NCI-H2196 treated with DMSO at 0.1 percent for 48 hours (cell line): ENCODE results near the gene ARHGAP15.
"Not testable (repeated sequence)": the region's sequence is repeated elsewhere in the genome, so short reads cannot be mapped to it uniquely, and the experiment has no call there.

ENCODE experiments used
- DNase-seq: peaks from one replicate; lab custom pipeline; 2025; ENCODE audit not compliant: unreplicated experiment; lab: John Stamatoyannopoulos, UW

ARHGAP15 gene

DNA sequence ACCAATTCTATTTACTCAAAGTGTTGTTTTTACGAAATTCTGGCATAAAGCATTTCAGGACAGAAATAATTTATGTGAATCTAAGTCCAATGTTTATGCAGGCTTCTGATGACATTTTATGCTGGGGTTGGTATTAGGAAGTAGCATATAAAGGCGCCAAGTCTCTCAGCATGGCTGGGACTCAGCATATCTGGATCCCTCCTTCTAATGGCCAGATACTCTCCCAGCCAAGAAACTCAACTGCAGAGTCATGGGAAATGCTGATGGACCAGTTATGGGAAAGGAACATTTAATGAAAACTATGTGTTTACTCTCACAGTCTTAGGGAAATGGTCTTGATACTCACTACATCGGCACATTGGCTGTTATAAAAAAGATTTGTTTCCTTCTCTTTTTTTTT, 392.2 kb downstream of the ARHGAP15 start:
- no peak for DNase-seq

DNA sequence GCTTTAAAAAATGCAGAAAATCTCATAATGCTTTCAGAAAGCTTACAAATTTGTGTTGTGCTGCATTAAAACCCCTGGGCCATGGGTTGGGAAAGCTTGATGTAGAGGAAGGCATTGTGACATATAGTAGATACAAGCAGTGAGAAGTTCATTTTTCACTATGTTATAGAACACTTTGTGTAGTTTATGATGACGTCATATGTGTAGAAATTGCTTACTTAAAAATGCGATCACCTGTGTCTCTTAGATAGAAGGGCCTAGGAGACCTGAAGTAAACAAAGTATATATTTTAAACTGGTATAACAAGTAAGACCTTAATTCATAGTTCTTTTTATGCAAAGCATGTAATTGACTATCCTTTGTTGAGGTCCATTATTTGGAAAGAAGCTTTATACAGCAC, 393.5 kb downstream of the ARHGAP15 start:
- DNase-seq = no peak

DNA sequence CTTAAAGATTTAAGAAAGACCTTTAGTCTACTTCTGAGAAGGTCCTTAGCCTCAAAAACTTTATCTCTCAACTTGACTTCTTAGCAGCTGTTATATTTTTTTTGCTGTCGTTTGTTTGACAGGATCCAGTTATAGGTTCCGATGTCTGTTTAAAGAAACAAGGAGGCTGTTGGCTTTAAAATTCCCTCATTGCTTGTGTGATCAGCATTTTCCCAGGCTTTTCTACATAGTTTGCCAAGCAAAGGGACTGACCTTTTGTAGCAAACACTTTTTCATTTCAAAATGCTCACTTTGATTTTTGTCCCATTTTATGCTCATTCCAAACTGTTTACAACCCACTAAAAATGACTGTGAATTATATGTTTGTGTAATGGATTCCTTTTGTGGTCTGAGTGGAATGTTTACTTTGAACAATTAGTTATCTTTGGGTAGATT, 394.9 kb downstream of the ARHGAP15 start:
- no peak for DNase-seq

DNA sequence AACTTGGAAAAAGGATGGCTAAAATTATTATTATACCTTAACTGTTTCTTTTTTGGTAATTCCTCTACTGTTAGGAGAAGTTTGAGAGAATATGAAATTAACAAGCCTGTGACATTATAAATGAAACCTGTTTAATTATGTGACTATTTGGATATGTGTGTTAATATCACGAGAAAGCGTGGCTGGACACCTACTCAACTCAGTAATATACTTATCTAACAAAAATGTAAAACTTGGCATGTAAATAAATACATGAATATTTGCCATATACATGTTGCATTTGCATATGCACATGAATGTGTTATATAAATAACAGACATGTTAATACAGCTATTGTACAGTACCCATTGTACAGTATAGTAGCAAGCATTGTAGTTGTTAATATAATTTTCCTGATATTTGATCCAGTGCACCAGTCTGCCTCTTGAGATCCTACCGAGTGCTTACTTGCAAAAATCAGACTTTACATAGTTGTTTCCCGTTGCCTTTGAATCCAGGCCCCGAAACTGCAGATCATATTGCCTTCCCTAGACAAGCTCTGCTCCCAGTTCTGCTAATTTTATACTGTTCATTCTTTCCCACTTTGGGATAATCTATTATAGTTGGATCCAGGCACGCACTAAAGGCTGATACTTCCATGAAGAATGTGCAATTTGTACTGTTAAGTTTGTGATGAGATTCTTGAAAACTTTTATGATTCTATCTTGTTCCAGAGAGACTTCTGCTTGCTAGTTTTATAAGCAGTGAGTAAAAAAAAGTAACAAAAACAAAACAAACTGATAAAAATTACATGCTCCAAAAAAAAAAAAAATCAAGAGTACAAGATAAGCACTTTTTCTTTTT, 395.6 kb downstream of the ARHGAP15 start:
- no peak for DNase-seq

DNA sequence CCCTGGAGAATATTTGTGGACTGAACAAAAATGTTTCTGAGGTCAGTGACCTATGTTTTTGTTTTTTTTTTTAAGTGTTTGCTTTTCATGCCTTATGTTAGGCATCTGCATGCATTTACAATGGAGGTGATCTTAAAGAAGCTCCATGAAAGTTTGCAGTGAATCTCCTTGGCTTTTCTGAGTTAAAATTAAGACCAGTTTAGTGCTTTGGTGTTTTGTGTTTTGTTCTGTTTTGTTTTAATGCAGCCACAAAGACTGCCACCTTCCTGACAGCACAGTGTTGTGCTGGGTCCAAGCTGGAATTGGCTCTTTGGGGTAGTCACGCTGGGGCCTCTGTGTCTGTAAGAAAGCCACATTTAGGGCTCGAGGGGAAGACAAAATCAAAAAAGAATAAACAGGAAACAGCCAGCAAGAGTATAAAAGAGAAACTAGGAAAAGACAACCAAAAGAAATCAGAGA, 396.2 kb downstream of the ARHGAP15 start:
- no peak for DNase-seq

DNA sequence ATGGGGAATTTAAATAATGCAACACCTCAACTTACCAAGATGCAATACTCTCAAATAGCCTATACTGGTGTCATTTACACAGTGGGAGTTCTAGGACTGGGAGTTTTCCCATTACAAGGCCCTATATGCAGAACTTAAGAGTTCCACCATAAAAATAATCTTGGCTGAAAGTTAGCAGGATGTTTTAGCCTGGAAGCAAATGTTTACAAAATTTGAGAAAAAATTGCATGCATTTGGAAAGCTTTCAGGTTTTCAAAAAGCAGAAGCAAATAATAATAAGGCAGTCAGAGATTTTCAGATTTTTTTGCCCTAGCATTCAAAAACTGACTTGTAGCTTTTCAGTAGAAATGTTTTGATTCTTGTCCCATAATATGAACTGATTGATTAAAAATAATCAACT, 397.3 kb downstream of the ARHGAP15 start:
- no peak for DNase-seq

DNA sequence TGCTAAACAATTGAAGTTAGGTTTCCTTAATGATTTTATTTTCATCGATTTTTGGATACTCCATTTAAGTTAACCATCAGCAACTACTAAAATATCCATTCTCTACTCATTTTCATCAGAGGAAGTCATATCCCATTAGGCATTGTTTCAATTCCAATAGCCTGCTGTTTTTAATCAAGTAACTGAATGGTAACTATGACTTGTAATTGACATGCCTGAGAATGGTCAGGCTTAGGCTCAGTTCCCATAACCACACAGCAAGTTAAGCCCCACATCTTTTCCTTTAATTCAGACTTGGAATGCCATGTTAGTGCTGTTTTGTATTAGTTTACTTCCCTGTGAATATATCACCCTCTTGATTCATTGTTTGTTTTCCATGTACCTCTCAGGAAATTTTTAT, 398.8 kb downstream of the ARHGAP15 start:
- DNase-seq = no peak

DNA sequence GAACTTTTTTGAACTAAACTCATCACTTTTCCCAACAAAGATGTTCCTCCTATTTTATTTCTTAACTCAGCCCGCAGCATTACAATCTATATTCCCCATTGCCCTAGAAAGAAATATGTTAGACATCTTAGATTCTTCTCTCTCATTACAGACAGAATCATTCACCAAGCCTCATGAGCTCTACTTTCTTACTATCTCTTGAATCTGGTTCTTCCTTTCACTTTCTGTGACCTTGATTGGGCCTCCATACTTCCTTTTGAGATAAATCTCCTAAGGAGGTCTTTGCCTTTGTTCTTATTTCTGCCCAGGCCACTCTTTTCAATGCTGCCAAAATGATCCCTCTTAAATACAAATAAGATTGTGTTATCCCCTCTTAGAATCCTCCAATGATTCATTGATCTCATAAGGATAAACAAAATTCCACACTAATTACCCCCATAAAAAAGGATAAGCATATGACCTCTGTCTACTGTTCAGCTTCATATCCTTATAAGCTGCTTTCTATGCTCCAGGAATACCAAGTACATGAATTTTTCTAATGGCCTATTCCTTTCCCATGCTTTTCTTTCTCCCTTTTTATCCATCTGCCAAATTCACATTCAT, 400.0 kb downstream of the ARHGAP15 start:
- DNase-seq = no peak

DNA sequence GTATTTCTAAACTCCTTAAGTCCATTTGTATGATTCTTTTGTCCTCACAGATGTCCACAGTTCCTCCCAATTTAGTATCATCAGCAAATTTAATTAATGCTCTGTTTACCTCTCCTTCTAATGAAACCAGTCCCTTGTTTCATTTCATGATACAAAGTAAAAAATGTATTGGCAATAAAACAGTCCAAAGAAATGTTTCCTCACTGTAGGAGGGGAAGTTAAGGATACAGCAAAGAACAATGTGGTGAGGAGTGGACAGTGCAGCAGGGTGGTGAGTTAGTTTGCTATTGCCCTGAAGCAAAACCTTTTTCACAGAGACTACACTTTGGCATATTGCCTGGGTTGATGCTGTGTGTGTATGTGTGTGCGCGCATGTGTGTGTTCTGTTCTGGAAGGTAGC, 401.5 kb downstream of the ARHGAP15 start:
- no peak for DNase-seq

DNA sequence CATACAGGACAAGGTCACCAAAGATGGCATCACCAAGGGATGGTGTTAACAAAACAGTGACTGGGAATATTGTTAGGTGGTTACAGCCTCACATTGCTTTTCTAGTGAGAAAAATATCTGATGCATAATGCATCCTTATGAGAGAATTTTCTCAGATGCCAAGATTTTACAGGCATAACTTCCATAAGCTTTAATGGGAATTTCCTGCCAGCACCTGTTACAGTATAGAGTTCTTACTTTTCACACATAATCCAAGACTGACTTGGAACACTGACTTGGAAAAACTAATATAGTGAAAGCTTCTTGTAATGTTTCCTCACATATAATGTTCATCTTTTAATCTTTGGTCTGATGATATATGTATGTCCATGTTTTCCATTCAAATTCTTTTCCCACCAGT, 402.8 kb downstream of the ARHGAP15 start:
- no peak for DNase-seq

DNA sequence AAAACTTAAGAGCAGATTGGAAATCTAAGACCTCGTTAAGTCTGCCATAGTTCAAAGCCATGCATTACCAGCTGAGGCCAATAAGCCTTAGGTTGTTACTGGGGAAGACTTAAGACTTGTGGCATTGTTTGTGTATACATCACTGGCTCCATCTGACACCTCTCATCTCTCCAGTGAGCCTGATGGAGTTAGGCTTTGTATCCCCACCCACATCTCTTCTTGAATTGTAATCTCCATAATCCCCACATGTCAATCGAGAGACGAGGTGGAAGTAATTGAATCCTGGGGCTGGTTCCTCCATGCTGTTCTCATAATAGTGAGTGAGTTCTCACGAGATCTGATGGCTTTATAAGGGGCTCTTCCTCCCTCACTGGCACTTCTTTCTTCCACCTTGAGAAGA, 404.6 kb downstream of the ARHGAP15 start:
- DNase-seq = no peak

DNA sequence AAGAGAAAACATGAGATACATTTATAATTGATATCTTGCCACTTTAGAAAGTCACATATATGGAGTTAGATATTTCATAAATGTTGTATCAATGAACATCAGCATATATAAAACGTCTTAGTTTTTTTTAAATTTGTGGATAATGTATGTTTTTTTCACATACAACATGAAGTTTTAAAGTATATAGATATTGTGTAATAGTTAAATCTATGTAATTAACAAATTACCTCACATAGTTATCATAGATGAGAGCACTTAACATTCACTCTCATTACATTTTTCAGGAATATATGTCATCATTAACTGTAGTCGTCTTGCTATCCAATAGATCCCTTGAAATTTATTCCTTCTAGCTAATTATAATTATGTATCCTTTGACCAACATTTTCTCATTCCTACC, 406.6 kb downstream of the ARHGAP15 start:
- no peak for DNase-seq

DNA sequence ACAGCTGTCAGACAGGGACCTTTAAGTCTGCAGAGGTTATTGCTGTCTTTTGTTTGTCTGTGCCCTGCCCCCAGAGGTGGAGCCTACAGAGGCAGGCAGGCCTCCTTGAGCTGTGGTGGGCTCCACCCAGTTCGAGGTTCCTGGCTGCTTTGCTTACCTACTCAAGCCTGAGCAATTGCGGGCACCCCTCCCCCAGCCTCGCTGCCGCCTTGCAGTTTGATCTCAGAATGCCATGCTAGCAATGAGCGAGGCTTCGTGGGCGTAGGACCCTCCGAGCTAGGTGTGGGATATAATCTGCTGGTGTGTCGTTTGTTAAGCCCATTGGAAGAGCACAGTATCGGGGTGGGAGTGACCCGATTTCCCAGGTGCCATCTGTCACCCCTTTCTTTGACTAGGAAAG, 412.7 kb downstream of the ARHGAP15 start:
- DNase-seq = not testable (repeated sequence)

DNA sequence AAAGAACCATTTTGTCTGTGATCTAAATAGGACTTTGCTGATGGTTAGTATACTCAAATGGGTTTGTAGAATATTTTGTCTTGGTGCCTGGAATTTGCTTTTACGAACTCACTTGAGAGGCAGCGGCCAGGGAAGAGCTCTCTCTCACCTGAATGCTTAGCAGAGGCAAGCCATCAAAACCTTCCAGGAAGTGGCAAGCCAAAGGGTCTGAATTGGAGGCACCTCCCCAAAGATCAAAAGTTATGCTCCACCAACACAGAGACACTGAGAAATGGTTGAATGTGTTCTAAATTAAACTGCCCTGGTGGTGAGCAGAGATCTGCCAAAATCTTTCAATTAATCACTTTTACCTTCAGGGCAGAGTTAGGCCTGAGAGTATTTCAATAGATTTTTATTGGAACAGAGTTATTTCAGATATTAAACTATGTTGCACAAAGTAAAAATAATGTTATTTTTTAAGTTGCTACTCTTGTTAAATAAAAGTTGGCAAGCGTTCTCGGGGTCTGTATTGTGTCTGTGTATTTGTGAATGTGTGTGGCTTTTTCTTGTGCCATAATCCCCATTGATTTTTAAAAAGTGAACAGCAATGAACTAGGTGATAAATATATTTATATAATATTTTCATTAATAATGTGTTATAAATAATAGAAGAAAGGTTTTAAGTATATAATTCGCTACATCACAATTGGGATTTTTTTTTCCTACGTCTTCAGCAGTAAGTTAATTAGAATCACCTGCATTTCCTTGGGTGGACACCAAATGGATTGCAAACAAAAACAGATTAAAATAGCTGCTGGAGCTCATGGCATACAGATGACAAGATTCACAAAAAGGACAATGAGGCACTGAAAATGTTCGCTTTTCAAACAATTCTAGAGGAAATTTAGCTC, 416.1 kb downstream of the ARHGAP15 start:
- no peak for DNase-seq

DNA sequence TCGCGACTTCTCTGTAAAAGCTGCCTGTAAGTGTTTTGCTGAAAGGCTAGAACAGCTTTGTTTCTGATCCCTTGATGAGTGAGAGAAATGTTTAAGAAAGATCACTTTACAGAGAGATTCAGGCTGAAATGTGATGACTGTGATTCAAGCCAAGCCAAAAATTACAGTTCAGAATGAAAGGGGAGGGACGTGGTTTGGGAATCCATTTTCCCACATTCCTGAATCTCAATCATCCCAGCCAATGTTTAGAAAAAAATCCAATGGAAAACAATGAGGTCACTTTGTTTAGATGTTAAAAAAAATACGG, 416.7 kb downstream of the ARHGAP15 start:
- no peak for DNase-seq

DNA sequence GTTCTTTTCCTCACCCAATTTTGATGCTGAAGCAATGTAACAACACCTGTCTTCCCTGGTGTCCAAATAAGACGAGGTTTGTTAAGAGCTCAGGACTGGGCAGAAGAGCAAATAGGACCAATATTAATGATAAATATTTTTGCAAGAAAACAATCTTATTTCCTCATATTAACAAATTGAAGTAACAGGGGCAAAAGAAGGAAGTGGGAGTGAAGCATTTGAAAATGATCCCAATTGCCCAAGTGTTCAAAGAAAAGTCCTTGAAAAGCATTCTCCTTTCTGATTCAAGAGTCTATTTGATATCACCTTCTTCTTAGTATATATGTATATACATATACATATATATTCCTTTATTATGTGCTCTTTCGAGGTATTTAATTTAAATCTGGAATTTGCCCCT, 418.8 kb downstream of the ARHGAP15 start:
- DNase-seq = no peak

DNA sequence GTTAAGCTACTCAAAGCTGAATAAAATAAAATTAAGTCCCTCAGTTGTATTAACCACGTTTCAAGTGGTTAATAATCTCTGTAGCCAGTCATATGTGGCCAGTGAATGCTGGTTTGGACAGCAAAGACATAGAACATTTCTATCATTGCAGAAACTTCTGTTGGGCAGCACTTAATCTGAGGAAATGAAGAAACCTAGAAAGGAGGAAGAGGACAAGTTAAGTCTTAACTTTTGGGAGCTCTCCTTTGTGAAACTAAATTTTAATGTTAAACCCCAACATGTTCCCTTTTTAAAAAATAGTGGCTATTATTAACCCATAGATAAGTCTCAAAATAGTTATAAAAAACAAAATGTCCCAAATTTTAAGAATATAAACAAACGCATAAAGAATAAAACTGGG, 421.3 kb downstream of the ARHGAP15 start:
- no peak for DNase-seq

DNA sequence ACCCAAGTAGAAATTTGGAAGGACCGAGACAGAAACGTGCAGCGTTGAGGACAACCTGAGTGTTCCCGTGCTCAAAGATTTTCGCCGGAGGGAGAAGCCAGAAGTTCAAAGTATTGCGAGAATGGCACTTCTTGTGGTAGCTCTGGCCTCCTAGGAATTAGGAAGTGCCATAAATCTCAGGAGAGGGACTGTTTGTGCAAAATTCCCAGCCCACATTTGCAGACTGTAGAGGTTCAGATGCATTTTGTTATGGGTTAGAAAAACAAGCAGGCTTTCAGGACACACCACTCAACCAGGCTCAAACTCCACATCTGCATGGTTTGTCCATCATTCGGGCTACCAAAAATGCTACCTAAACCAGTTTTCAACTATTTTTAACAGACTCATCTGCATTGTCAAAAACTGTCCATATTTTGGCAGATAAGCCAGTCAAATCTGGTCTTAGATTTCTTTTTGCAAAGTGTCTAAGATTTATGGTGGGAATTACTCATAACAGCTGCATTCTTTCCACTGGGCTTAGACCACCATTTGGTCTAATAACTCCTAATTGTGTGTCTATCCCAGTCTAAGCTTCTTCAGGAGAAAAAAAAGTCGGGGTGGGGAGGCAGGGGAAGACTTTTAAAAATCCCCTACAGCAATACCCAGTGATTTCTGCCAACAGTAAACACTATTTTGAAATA, 422.9 kb downstream of the ARHGAP15 start:
- DNase-seq = no peak

DNA sequence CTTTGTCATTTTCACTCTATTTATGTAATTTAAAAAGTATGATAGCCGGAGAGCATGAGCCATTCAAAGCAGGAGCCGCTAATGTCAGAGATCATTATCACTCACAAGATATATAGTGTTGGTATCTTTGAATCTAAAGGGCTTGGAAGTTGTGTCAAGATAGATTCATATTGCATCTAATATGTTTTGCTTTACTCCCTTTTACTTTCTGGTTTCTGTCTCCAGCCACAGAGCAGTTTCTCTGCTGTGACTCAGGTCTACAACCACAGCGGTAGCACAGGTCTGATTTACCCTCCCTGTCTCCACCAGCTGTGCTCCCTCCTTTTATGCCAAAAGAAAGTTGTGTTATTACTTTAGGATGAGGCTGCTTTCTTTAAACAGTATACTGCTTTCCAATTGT, 424.0 kb downstream of the ARHGAP15 start:
- no peak for DNase-seq

DNA sequence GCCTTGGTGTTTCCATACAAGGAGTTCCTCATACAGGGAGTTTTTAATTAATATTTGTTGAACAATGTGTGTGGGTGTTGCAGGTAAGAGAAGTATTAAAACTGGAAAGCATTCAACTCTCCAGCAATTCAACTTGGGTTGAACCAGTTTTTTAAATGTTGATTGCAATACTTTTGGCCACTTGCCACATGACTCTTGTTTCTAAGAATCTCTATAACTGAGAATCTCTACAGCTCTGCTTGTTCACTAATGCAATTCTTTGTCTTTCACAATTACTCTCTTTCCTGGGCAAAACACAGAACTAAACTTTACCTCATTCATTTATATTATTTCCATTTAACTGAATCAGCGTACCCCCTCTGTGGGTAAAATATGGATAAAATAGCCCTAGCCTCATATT, 429.4 kb downstream of the ARHGAP15 start:
- no peak for DNase-seq

DNA sequence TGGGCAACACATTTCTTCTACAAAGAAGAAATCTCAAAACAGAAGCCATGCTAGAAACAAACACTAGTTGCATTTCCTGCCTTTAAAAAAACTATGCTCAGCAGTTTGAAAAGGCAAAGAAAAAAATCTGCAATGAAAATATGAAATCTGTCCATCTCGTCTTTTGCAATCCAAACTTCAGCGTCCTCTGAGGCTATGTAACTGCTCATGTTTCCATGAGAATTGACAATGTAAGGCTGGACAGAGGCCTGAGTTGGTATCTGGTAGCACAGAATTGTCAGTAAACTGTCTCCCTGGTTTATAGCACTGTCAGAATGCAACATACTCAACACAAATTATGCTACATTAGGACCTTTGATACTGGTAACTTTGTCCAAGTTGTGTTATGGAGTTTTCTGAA, 429.9 kb downstream of the ARHGAP15 start:
- DNase-seq = no peak
